ENCODE measurements around the gene PPP1R14C.
"Not testable (repeated sequence)": the region's sequence is repeated elsewhere in the genome, so short reads cannot be mapped to it uniquely, and the experiment has no call there.

The PPP1R14C gene

DNA sequence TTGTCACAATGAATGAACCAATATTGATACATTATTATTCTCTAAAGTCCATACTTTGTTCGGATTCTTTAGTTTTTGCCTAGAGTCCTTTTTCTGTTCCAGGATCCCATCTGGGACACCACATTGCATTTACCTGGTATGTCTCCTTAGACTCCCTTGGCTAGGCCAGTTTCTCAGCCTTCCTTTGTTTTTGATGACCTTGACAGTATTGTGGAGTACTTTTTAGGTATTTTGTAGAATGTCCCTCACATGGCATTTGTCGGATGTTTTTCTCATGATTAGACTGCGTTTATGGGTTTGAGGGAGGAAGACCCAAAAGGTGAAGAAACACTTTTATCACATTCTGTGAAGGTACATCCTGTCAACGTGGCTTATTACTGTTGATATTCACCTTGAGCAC lies 16.9 kb downstream of the PPP1R14C start:
- no peak for DNase-seq (ENCODE audit: low read depth, low spot score)
- H3K27ac ChIP-seq: no peak overlapping the region

DNA sequence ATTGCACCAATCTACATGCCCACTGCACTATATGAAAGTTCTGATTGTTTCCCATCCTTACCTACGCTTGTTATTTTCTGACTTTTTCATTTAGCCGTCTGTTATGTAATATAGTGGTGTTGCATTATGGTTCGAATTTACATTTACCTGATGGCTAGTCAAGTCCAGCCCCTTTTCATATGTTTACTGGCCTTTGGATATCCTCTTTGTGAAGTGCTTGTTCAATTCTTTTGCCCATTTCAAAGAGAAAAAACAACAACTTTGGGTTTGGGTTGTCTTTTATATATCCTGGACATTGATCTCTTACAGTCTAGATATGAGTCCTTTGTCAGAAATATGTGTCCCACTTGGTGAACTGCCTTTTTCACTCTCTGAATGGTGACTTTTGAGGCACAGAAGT lies 21.1 kb downstream of the PPP1R14C start:
- H3K27ac ChIP-seq: no peak overlapping the region
- no peak for DNase-seq (ENCODE audit: low read depth, low spot score)

DNA sequence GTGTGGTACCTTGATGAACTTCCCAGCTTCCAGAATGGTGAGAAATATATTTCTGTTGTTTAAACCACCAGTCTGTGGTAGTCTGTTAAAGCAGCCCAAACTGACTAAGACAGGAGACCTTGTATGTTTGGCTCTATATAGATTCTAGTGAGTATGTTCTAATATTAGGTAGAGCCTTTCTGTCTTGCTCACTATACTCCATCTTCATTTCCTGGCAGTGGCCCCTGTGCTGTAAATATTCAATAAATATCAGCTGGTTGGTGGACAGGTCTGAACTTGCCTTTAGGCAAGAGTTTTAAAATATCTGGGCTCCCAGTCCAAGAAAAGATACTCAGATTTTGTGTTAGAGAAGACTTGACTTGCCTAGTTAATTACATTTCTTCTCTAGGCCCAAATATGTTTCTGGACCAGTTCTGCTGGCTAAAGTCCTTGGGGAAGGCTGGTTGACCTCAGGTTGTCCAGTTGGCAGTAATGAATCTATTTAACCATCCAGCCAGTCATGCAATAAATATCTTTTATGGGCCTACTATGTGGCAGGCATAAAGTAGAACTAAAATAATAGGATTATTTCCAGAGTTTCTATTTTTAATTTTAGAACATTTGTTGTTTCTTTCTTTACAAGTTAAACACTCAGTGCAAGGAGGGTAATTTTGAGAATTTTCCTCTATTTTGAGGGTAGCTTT lies 22.3 kb downstream of the PPP1R14C start:
- H3K27ac ChIP-seq: peak overlapping the region; percentile 54
- DNase-seq (ENCODE audit: low read depth, low spot score): no peak

DNA sequence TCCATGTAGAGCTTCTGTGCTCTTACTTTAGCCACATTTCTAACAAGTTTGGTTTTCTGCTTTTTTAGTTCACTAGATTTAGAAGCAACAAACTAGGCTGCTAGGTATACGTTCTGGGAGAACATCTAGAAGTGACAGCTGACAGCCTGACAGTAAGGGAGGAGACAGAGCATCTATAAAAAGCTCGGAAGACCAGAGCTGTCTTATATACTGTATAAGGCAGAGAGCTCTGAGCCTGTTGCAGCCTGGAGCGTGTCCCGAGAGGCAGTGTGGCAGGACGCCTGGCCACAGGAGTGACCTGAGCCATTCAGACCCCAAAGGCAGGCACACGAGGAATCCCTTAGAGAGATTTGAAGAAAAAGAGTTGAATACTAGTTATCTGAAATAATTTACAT lies 24.6 kb downstream of the PPP1R14C start:
- DNase-seq (ENCODE audit: low read depth, low spot score): no peak
- H3K27ac ChIP-seq: no peak overlapping the region

DNA sequence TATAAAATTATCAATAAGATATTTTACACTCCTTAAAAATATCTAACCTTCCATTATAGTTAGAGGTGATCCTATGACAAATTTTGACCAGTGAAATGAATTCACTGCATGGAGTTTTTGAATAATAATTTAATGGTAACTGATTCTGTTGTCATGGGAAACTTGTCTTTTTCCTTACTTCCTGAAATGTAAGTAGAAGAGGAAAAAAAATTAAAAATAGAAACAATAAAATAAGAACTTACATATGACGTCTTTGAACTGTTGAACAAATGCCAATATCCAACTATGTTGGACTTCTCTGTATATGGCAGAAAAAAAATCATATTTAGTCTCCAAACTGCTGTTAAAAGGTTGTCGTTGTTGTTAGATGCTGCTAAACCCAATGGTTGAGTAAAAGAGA lies 26.3 kb downstream of the PPP1R14C start:
- DNase-seq (ENCODE audit: low read depth, low spot score): no peak
- peak overlapping the region; percentile 70 for H3K27ac ChIP-seq

DNA sequence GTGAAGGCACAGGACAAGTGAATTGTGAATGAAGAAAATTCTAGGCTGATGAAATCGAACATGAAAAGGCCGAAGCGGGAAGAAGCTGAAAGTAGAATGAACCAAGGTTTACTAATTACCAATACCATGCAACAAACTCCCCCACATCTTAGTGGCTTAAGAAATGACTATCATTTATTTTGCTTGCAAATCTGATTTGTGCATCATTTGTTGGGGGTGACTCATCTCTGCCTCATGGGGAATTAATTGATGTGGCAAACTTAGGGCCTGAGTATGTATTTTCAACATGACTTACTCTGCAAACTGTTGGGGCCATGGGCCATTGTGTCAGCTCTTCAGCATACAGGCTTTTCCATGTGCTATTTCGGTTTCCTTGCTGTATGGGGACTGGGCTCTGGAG lies 26.8 kb downstream of the PPP1R14C start:
- DNase-seq (ENCODE audit: low read depth, low spot score): peak; percentile 56
- H3K27ac ChIP-seq: peak overlapping the region; percentile 70

DNA sequence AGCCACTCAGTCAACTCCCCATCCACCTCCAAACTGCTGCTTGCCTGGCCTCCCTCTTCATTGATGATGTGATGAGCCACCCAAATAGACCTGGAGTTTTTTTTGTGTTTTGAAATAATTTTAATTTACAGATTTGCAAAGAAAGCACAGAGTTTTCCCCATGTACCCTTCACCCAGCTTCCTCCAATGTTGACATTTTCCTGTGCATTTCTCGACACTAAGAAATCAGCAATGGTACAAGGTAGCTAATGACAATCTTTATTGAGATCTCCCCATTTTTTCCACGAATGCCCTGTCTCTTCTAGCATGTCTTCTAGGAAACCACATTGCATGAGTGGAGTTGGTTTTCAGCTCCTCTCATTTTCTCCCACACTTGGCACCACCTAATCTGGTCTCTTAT lies 30.1 kb downstream of the PPP1R14C start:
- no peak overlapping the region for H3K27ac ChIP-seq
- DNase-seq (ENCODE audit: low read depth, low spot score): no peak

DNA sequence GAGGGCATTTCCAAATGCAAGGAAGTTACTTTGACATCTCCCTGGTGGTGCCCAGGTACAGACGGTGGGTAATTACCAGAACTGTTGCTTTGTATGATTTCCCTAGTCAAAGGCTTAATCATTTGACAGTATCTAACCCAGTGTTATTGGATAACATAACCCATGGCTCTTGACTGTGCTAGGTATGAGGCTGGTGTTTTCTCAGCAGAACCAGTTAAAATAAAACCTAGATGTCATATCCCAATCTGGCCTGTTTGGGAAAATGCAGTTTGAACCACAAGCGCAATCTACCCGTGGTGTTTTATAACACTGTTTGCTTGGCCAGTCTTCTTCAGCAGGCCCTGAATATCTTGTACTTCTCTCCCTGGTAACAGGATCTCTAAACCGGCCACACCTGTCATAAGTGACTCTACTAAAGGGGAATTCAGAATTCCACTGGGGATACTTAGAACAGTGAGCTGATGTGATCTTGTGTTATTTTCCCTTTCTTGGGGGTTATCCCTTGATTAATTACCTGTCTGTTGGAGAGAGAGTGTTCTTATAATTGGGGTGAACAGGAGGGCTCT lies 32.8 kb downstream of the PPP1R14C start:
- no peak for DNase-seq (ENCODE audit: low read depth, low spot score)

DNA sequence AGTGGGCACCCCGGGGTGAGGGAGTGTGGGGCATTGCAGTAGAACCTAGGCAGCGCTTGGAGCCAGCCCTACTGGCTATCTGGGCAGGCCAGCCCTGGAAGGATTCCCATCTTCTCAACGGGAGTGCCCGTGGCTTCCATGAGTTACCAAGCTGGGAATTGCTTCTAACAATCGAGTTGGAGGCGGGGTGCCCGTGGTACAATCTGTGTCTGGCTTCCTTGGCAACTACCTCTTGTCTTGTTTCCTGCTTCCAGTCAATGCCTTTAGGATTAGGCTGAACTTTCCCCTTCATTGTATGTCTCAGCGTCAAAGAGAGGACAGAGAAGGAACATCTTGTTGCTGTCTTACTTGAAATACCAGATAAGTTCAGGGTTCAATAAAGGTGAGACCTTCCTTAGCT lies 33.3 kb downstream of the PPP1R14C start:
- H3K27ac ChIP-seq: no peak overlapping the region
- DNase-seq (ENCODE audit: low read depth, low spot score): no peak

More for the DNA sequence above, 32.8 kb downstream of the PPP1R14C start:
- H3K27ac ChIP-seq: no peak overlapping the region

DNA sequence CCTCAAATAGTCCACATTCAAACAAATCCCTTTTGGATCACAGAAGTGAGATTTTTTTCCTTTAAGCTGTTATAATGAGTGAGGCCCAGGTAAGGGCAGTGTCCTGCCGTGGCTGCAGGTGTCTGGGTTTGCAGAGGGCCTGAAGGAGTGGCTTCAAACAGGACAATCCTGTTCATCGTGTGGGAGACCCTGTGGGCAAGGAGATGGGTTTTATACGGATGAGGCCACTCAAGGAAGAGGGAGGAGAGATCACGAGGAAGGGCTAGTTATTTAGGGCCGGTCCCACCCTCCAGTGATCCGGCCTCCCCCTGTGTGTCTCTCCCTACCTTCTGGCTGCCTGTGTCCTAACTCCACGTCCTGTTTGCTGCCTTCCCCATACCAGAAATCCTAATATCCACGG lies 33.8 kb downstream of the PPP1R14C start:
- DNase-seq (ENCODE audit: low read depth, low spot score): no peak
- no peak overlapping the region for H3K27ac ChIP-seq

DNA sequence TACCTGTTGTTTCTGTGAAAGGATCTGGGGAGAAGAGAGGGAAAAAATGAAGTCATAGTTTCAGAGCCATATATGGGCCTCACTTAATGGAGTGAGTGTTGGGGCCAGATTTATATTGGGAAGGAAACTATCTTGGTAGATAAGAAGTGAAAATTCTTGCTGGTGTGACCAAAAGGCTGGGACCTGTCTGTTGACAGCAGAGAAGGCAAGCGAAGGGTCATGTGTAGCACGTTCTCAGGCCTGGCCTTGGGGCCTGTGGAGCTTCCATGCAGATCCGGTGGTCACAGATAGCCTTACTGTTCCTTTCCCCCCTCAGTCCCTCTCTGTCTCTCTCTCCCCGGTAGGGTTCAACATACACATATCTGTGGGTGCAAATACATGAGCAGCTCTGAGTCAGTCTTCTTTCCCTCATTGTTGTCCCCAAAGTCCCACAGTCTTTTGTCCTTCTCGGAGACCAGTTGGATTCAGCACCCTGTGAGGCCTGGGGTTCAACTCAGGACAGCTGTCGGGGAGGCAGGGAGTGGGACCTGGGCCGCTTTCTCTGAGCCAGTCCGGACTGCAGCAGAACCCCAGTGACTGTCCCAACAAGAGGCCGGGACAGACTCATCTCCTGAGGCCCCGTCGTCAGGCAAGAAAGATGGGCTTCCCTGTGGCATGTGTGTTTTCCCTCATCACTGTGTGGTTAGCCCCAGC lies 34.6 kb downstream of the PPP1R14C start:
- no peak overlapping the region for H3K27ac ChIP-seq
- DNase-seq (ENCODE audit: low read depth, low spot score): no peak

DNA sequence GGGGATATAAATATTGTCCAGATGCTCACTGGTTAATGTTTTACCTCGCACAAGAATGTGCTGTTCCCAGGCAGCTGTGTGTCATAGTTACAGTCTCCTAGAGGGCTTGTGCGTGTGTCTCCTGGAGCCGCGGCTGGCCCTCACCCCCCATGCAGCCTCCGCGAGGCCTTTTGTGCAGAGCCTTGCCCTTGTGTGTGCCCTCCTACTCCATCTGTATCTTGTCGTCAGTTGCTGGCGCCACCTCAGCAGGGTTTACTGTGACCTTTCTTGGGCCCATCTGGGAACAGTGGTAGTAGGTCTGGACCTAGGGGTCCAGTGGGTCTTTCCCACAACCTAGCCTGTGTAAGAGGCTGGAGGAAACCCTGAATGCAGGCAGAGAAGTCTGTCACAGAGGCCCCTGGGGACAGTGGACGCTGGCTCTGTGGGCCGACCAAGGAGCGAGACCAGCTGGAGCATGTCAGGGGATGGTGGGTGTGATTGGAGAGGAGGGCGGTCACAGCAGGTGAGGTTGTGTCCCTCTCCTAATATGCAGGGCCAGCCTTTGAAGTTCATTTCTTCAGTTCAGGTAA lies 35.2 kb downstream of the PPP1R14C start:
- DNase-seq (ENCODE audit: low read depth, low spot score): no peak
- H3K27ac ChIP-seq: no peak overlapping the region

DNA sequence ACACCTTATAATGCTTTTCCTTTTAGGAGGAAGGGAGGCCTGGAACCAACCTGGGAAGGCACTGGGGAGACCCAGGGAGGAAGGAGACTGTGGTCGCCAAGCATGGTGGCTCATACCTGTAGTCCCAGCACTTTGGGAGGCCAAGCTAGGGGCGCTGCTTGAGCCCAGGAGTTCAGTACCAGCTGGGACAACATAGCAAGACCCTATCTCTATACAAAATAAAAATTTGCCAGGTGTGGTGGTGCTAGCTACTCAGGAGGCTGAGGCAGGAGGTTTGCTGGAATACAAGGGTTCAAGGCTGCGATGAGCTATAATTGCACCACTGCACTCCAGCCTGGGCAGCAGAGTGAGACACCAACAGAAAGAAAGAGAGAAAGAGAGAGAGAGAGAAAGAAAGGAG lies 36.2 kb downstream of the PPP1R14C start:
- no peak for DNase-seq (ENCODE audit: low read depth, low spot score)

DNA sequence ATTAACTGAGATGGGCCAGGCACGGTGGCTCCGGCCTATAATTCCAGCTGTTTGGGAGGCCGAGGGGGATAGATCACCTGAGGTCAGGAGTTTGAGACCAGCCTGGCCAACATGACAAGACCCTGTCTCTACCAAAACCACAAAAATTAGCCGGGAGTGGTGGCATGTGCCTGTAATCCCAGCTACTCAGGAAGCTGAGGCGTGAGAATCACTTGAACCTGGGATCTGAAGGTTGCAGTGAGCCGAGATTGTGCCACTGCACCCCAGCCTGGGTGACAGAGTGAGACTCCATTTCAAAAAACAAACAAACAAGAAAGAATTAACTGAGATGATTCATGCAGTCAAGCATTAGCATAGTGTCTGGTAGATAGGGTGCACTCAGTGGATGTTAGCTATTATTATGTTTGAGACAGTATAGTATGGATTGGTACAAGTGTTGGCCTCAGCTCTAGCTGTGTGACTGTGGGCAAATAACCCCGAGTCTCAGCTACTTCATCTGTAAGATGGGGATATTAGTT lies 37.1 kb downstream of the PPP1R14C start:
- not testable (repeated sequence) for DNase-seq (ENCODE audit: low read depth, low spot score); H3K27ac ChIP-seq

More for the DNA sequence above, 36.2 kb downstream of the PPP1R14C start:
- no peak overlapping the region for H3K27ac ChIP-seq

DNA sequence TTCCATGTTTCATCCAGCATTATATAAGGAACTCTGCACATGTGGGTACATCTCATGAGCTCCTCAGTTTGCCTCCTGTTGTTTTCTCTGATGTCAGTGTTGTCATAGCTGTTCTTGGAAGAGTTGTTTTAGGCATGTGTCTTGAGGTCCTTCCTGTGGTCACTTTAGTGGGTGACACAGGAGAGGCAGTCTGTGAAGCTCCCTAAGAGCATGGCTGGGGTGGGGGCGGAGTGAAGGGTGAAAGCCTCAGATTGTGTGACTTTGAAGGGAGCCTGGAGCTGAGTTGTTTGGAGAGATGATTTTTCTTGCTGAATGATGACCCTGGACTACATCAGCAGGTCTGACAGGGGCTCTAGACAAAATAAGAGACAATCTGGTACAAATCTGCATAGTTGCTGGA lies 37.7 kb downstream of the PPP1R14C start:
- DNase-seq (ENCODE audit: low read depth, low spot score): no peak
- H3K27ac ChIP-seq: no peak overlapping the region

DNA sequence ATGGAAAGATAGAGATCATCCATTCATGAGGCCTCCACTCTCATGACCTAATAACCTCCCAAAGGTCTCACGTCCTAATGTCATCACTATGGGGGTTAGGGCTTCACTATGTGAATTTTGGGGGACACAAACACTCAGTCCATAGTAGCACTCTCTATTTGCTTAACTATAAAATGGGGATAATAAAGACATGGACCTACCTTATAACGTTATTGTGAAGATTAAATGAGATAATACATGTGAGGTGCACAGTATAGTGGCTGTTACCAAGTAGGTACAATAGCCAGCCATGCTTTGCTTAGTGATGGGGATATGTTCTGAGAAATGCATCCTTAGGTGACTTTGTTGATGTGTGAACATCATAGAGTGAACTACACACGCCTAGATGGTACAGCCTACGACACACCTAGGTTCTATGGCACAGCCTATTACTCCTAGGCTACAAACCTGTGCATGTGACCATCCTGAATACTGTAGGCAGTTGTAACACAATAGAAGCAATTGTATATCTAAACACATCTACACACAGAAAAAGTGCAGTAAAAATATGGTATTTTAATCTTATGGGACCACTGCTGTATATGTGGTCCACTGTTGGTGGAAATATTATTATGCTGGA lies 39.7 kb downstream of the PPP1R14C start:
- no peak overlapping the region for H3K27ac ChIP-seq
- no peak for DNase-seq (ENCODE audit: low read depth, low spot score)

DNA sequence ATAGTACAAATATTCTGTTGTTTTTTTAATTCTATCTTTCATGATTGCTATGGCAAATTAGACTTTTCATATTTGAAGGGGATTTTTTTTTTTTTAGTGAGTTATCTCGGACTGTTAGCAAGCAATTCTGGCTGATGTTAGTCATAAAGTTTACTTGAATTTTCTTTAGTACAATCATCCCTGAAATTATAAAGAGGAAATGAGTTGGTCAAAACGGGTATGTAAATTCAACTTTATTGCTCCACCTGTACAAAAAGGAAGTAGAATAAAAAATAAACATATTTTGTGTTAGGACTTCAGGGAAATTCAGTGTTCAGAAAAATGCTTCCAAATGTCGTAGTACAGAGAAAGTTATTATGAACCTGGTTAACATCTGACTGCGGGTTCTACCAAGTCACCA lies 40.3 kb downstream of the PPP1R14C start:
- H3K27ac ChIP-seq: peak overlapping the region; percentile 12
- DNase-seq (ENCODE audit: low read depth, low spot score): no peak

DNA sequence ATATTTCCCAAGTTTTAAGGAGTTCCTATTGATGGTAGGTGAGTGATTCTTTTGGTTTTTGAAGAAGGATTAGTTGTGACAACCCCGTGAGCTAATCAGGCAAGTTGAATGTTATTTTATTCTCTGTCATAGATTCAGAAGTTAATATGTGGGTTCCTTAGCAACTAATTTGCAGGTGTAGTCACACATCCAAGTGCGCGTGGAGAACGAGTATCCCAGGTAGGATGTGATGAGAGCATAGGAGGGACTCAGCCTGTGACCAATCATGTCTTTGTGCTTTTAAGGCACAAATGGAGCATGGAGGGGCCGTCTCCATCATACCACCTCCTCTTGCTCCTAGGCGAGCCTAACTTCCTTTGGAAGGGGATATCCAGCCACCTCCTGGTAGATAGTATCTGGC lies 41.1 kb downstream of the PPP1R14C start:
- no peak for DNase-seq (ENCODE audit: low read depth, low spot score)
- no peak overlapping the region for H3K27ac ChIP-seq

DNA sequence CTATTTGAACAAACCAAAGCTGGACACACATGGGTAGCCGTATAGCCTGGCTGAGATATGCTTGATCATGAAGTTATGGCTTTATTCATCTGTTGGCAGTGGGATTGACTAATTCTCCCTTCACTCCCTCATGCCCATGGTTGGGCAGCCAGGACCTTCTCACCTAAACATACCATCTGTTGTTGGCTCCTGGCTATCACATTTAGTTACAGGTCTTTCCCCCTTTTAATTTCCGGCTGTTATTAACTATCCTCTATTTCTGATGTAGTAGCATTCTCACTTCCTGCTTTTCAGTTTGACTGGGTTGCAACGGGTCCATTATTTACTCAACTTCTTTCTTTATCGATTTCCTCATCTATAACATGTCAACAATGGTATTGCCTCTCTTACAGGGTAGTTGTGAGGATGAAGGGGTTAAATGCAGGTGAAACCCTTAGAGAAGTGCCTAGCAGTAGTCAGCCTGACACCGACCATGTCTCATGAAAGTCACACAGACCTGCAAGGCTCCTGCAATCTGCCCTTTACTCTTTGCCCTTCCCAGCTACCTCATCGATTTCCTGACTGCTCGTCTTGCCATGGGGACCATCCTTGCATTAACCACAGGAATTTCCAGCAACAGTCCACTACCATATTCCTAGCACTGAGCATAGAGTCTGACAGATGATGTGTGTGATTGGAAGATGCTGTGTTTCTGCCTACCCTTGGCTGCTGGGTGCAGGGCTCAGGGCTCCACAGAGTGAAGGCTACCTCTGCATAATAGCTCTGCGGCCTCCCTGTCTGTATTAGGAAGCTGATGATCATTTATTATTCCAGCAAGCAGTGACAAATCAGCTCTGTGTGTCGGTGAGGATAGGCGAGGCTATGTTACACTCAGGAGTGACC lies 42.2 kb downstream of the PPP1R14C start:
- H3K27ac ChIP-seq: no peak overlapping the region

DNA sequence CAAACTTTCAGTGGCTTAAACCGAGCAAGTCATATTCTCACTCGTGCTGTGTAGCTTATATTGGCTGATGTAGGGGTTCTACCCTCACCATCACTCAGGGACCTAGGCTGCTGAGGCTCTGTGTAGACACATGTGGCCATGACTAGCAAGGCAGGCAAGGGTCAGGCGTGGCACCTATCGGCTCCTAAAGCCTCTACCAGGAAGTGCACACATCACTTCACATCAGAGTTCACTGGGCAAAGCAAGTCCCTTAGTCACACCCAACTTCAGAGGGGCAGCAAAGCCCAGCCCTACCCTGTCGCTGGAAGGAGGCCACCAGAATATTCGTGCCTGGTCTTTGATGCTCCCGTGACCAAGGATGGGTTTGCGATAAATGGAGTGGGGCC lies 42.9 kb downstream of the PPP1R14C start:
- no peak for DNase-seq (ENCODE audit: low read depth, low spot score)
- H3K27ac ChIP-seq: no peak overlapping the region

More for the DNA sequence above, 42.2 kb downstream of the PPP1R14C start:
- no peak for DNase-seq (ENCODE audit: low read depth, low spot score)
